Breast epithelium (tissue), 3 donors: ENCODE data around the gene CASS4.

Experiments
- CTCF ChIP-seq, 3 donors: fragments of 450-650 bp; IDR thresholded peaks; one replicate each; pipeline ENCODE4 v1.5.1; 2016 to 2017; ENCODE audit warnings: antibody characterized with exemption in 3 of 3, mild to moderate bottlenecking in 3 of 3, moderate library complexity in 3 of 3
- POLR2A ChIP-seq: fragments of 450-650 bp; IDR thresholded peaks from one replicate; pipeline ENCODE4 v1.6.1; 2016; ENCODE audit warnings: antibody characterized with exemption, mild to moderate bottlenecking, moderate library complexity
- POLR2AphosphoS5 ChIP-seq, 3 donors: sonication (generic); formaldehyde crosslinking; IDR thresholded peaks; one replicate each; pipeline ENCODE4 v1.6.1; 2017; ENCODE audit warnings: antibody characterized with exemption in 3 of 3

- no peak for TF ChIP-seq CTCF (IDR thresholded peaks at IDR 0.05)
- TF ChIP-seq POLR2A: no peak
- no peak for TF ChIP-seq POLR2AphosphoS5 (IDR thresholded peaks at IDR 0.05)
These were observed 30.6 kb upstream of the CASS4 start for GRCh38 chr20:56381501-56381900.
